SU-DHL-6 (cell line): Measurements from ENCODE around the gene ATP9B.

ENCODE experiments used
- H2AFZ ChIP-seq: fragments of 200-600 bp; sonication (generic); 2 replicates; pipeline ENCODE4 v1.6.1; 2014; ENCODE audit warnings: low read depth, mild to moderate bottlenecking, moderate library complexity, mixed read lengths, antibody characterized with exemption, low read length; ENCODE audit not compliant: severe bottlenecking
- H3F3A ChIP-seq: fragments of 200-600 bp; shearing (Covaris generic); 2 replicates; pipeline ENCODE4 v1.6.0; 2016; ENCODE audit warnings: antibody characterized with exemption, mild to moderate bottlenecking; ENCODE audit not compliant: insufficient read depth
- H3K27ac ChIP-seq: fragments of 200-600 bp; sonication (generic); 2 replicates; pipeline ENCODE4 v1.5.1; 2016; ENCODE audit warnings: low read depth, mild to moderate bottlenecking, low read length, moderate library complexity, mixed read lengths
- H3K27me3 ChIP-seq: fragments of 200-600 bp; sonication (generic), shearing (Covaris generic); 2 replicates; pipeline ENCODE4 v1.6.0; 2014; ENCODE audit warnings: mild to moderate bottlenecking, low read length
- H3K36me3 ChIP-seq: fragments of 200-600 bp; sonication (generic); 2 replicates; pipeline ENCODE4 v1.6.1; 2014; ENCODE audit warnings: mild to moderate bottlenecking, low read length, mixed read lengths
- H3K4me2 ChIP-seq: fragments of 300-600, 200-600 bp; shearing (Covaris generic), sonication (generic); 2 replicates; pipeline ENCODE4 v1.6.0; 2014; ENCODE audit warnings: low read length, low read depth, mild to moderate bottlenecking; ENCODE audit not compliant: poor library complexity, severe bottlenecking
- H3K4me3 ChIP-seq: fragments of 200-600 bp; sonication (generic); 2 replicates; pipeline ENCODE4 v1.5.1; 2014; ENCODE audit warnings: antibody characterized with exemption, low read length, mild to moderate bottlenecking, mixed read lengths; ENCODE audit not compliant: insufficient read depth, poor library complexity, severe bottlenecking
- H3K79me2 ChIP-seq: fragments of 200-600 bp; sonication (generic); 2 replicates; pipeline ENCODE4 v1.6.1; 2014; ENCODE audit warnings: mild to moderate bottlenecking, low read length, moderate library complexity; ENCODE audit not compliant: insufficient read depth
- H3K9ac ChIP-seq: fragments of 200-600 bp; sonication (generic); 2 replicates; pipeline ENCODE4 v1.7.0; 2014; ENCODE audit warnings: mild to moderate bottlenecking, low read length
- H3K9me2 ChIP-seq: fragments of 200-600 bp; sonication (generic); replicated peaks from 2 replicates; pipeline ENCODE4 v1.6.1; 2014; ENCODE audit warnings: low read length; ENCODE audit not compliant: insufficient read depth
- H3K9me3 ChIP-seq: fragments of 200-600 bp; sonication (generic); 2 replicates; pipeline ENCODE4 v1.6.1; 2014; ENCODE audit warnings: low read length, mixed read lengths; ENCODE audit not compliant: insufficient read depth
- H4K20me1 ChIP-seq: fragments of 200-600 bp; sonication (generic); 2 replicates; pipeline ENCODE4 v1.6.1; 2014; ENCODE audit warnings: low read depth, mild to moderate bottlenecking, antibody characterized with exemption, low read length, moderate library complexity, mixed read lengths
- CTCF ChIP-seq: fragments of 200-600 bp; sonication (generic); IDR thresholded peaks from one replicate; pipeline ENCODE4 v1.5.1; 2017; ENCODE audit warnings: antibody characterized with exemption, mild to moderate bottlenecking, low read length, moderate library complexity; ENCODE audit not compliant: insufficient read depth, poor library complexity, severe bottlenecking
- EZH2phosphoT487 ChIP-seq: fragments of 200-600 bp; sonication (generic), shearing (Covaris generic); conservative IDR thresholded peaks from 2 replicates; pipeline ENCODE4 v1.6.1; 2018; ENCODE audit warnings: mild to moderate bottlenecking, antibody characterized with exemption, low read length, moderate library complexity, mixed read lengths

Gene ATP9B

GRCh38 chr18:79191418-79191817, 122.2 kb downstream of the ATP9B start:
- Histone ChIP-seq H3F3A (no peaks in the 10 kb centered on the region), H4K20me1 (no peaks in the 10 kb centered on the region), H3K9ac (no peak overlapping the region), H3K79me2 (no peaks in the 10 kb centered on the region), H3K27ac (no peak overlapping the region), H2AFZ (no peak overlapping the region), H3K9me3 (no peaks in the 10 kb centered on the region), H3K4me2 (no peak overlapping the region), H3K9me2 (no peaks in the 10 kb centered on the region), H3K36me3 (0 out of 2 replicates have a peak, but pooled peaks cover 2% of the 10 kb centered on the region), H3K27me3 (no peaks in the 10 kb centered on the region), H3K4me3 (no peak overlapping the region)
- TF ChIP-seq CTCF = no peak
- no peak for TF ChIP-seq EZH2phosphoT487

- no peak overlapping the region for H3K4me3 ChIP-seq
- H3K9me3 ChIP-seq = no peaks in the 10 kb centered on the region
- no peaks in the 10 kb centered on the region for H3K27me3 ChIP-seq
- no peaks in the 10 kb centered on the region for H4K20me1 ChIP-seq
- H3F3A ChIP-seq = no peaks in the 10 kb centered on the region
- no peak overlapping the region for H3K27ac ChIP-seq
- no peaks in the 10 kb centered on the region for H3K79me2 ChIP-seq
- H3K9me2 ChIP-seq = no peaks in the 10 kb centered on the region
- 0 out of 2 replicates have a peak, but pooled peaks cover 2% of the 10 kb centered on the region for H3K36me3 ChIP-seq
- H2AFZ ChIP-seq = no peak overlapping the region
- TF ChIP-seq EZH2phosphoT487 (no peak), CTCF (no peak)
- H3K4me2 ChIP-seq = no peak overlapping the region
- no peak overlapping the region for H3K9ac ChIP-seq
These were observed 122.8 kb downstream of the ATP9B start for GRCh38 chr18:79191956-79192355.

- H3K27ac ChIP-seq = no peak overlapping the region
- H3K9me2 ChIP-seq = no peaks in the 10 kb centered on the region
- no peaks in the 10 kb centered on the region for H4K20me1 ChIP-seq
- H3K9ac ChIP-seq = no peak overlapping the region
- H2AFZ ChIP-seq = no peak overlapping the region
- 0 out of 2 replicates have a peak, but pooled peaks cover 2% of the 10 kb centered on the region for H3K36me3 ChIP-seq
- H3F3A ChIP-seq = no peaks in the 10 kb centered on the region
- no peaks in the 10 kb centered on the region for H3K79me2 ChIP-seq
- H3K4me3 ChIP-seq = no peak overlapping the region
- H3K9me3 ChIP-seq = no peaks in the 10 kb centered on the region
- no peaks in the 10 kb centered on the region for H3K27me3 ChIP-seq
- TF ChIP-seq EZH2phosphoT487 = no peak
- no peak for TF ChIP-seq CTCF
- H3K4me2 ChIP-seq = no peak overlapping the region
These were observed 124.6 kb downstream of the ATP9B start for GRCh38 chr18:79193826-79194225.
